Measurements from ENCODE around the gene GLYAT.

GLYAT gene

GRCh38 chr11:58676563-58677135, 55.1 kb downstream of the GLYAT start:
- DNase-seq, result no peak

GRCh38 chr11:58675334-58676155, 56.2 kb downstream of the GLYAT start:
- no peak for DNase-seq

GRCh38 chr11:58674609-58675008, 57.1 kb downstream of the GLYAT start:
- no peak for DNase-seq

GRCh38 chr11:58671983-58672633, 59.6 kb downstream of the GLYAT start:
- DNase-seq, result no peak

GRCh38 chr11:58659910-58660570, 71.7 kb downstream of the GLYAT start:
- DNase-seq, result no peak

GRCh38 chr11:58659404-58659803, 72.3 kb downstream of the GLYAT start:
- DNase-seq, result no peak
